HG03060 (cell line): ENCODE results near the gene TNK2.
A peak's percentile ranks its signal among the peaks of the same experiment; 100 is the strongest.
"Not testable (repeated sequence)": the region's sequence is repeated elsewhere in the genome, so short reads cannot be mapped to it uniquely, and the experiment has no call there.

ENCODE experiments used
- ATAC-seq: cut with Tn5 transposase; IDR thresholded peaks from one replicate; pipeline ENCODE4 v1.9.1; 2021; ENCODE audit warnings: low read depth, moderate number of reproducible peaks; ENCODE audit not compliant: unreplicated experiment

Gene TNK2

DNA sequence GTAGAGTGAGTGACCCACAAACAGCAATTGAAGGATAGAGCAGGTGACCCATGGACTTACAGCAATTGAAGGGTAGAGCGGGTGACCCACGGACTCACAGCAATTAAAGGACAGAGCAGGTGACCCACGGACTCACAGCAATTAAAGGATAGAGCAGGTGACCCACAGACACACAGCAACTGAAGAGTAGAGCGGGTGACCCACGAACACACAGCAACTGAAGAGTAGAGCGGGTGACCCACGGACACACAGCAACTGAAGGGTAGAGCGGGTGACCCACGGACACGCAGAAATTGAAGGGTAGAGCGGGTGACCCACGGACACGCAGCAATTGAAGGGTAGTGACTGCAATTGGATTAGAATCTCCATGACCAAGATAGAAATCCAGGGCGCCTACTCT, 9.8 kb upstream of the TNK2 start:
- no peak for ATAC-seq

DNA sequence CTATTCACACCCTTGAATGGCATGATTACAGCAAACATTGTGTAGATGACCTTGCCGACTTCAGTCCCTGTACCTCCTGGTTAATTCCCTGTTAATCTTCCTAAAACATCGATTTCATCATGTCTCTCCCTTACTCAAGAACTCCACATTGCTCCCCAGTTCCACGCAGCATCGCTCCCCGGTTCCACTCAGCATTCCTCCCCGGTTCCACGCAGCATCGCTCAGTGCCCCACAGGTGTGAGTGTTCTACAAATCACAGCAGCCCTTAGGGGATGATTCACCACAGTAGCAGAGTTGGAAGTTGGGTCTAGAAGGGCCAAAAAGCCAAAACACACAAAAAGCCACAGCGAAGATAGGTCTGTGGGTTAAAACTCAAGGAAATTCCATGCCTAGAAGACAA, 8.6 kb upstream of the TNK2 start:
- ATAC-seq = no peak

DNA sequence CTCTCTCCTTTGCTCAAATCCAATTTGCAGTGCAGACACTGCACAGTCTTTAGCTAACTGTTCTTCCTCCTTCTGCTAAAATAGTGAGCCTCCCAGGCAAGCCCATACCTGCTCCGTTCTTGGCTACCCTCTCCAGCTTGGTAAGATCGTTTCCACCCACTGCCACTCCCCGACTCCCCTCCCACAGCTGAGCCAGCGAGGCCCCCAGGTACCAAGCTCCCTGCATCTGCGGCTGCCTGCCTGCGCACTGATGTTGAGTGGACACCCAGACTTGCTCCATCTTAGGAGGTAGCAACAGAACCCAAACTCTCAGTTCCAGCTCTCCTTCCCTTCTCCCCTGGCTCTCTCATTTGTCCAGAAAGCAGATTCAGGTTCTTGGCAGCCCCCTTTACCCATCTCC, 7.9 kb upstream of the TNK2 start:
- ATAC-seq = no peak

DNA sequence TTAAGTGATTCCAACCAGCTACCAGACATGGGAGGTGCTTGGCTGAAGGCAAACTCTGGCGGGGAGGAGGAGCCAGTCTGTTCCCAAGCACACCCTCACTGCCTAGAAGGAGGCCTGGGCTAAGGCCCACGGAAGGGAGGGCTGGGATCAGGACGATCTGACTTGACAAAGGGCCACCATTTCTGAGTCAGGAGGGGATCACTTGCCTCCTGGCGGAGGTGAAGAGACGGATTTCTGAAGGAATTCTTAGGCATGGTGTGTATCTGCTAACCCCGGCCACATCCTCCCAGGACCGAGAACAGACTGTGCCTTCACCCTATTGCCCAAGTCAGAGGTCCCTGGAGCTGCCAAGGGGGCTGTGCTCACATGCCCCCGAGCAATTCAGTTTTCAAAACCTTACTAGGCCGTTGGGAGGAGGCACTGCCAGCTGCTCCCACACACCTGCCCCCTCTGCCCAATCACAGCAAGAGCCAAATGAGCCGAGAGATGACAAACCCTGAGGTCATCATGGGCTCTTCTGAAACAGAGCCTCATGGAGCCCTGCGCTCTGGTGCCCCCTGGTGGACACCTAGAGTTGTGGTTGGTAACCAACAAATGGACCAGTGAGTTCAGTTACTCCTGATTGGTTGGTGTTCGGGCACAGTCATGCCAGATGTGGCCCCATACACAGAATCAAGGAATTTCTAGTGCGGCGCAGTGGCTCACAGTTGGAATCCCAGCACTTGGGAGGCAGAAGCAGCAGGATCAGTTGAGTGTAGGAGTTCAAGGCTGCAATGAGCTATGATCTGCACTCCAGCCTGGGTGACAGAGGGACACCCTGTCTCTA, 6.5 kb upstream of the TNK2 start:
- ATAC-seq = peak; percentile 84

DNA sequence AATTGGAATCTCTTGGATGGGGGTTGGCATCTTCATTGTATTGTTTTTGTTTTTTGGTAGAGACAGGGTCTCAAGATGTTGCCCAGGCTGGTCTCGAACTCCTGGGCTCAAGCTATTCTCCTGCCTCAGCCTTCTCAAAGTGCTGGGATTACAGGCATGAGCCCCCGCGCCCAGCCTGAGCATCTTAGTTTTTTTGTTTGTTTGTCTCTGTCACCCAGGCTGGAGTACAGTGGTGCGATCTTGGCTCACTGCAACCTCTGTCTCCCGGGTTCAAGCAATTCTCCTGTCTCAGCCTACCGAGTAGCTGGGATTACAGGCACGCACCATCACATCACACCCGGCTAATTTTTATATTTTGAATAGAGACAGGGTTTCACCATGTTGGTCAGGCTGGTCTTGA, 5.8 kb upstream of the TNK2 start:
- ATAC-seq = not testable (repeated sequence)

DNA sequence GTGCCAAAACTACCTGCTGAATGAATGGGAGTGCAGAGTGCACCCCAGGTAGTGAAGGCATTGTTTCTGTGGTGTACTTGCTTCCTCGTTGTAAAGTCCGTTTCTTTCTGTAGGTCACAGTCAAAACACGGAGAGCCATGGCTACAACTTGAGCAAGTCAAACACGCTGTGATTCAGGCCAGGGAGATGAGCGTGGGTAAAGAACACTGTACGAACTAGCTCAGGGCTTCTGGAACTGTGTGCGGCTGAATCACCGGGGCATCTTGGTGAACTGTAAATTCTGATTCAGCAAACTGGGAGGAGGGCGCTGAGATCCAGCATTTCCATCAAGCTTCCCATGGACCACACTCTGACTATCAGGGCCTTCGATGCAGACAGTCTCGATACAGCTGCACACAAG, 5.0 kb upstream of the TNK2 start:
- ATAC-seq = no peak

DNA sequence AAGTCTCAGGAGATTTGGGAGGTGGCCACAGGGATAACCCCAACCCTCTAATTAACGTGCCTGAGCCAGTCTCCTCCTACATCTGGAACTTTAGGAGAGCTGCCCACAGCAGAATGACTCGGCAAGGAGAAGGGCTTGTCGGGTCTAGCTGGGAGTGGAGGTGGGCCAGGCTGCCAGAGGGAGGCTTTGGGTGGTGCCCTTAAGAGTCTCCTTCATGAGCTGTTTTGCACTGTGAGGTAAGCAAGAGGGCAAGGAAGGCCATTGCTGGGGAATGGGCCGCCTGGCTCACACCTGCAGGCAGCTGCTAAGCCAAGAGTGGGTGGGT, 3.6 kb upstream of the TNK2 start:
- no peak for ATAC-seq

DNA sequence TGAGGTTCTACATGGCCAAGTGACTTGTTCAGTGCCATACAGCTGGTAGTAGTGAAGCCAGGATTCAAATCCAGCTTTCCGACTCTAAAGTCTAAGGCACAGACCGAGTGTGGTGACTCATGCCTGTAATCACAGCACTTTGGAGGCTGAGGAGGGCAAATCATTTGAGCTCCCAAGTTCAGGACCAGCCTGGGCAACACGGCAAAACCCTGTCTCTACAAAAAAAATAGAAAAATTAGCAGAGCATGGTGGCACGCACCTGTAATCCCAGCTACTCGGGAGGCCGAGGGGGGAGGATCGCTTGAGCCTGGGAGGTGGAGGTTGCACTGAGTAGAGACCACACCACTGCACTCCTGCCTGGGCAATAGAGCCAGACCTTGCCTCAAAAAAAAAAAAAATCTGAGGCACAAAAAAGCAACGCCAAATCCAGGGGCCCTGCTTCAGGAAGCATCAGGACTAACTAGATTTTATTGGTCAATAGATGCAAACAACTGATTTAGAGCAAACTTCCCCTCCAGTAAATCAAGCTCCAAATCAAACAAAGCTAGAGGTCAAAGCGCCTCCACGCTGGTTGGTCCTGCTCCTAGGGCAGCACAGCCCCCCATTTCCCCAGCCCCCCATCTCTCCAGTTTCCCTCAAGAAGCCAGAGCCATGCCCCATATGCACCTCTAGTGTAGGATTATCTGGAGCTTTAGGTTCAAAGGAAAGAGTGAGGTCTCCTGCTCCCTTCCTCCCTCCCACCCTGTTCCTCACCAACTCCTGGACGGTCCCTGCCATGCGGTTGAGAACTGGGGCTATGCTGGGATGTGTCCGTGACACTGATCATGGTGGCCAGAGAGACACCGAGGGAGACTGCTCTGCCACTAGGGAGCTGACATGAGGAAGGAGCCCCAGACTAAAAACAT, 2.9 kb upstream of the TNK2 start:
- no peak for ATAC-seq

DNA sequence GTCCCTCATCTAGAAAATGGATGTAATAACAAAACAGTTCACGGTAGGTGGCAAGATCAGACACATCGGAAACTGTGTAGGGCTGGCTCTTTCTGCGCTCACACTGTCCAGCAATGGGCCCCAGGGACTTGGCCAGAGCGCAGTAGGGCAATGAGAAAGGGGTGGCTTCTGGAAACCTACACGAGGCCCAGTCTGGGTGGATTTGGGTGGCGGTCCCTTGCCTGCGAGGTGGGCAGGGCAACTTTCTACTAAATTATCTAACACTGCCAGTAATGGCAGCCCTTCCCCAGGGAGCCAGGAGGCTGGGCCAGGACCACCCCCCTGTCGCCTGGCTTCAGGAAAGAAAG, 2.1 kb upstream of the TNK2 start:
- no peak for ATAC-seq

DNA sequence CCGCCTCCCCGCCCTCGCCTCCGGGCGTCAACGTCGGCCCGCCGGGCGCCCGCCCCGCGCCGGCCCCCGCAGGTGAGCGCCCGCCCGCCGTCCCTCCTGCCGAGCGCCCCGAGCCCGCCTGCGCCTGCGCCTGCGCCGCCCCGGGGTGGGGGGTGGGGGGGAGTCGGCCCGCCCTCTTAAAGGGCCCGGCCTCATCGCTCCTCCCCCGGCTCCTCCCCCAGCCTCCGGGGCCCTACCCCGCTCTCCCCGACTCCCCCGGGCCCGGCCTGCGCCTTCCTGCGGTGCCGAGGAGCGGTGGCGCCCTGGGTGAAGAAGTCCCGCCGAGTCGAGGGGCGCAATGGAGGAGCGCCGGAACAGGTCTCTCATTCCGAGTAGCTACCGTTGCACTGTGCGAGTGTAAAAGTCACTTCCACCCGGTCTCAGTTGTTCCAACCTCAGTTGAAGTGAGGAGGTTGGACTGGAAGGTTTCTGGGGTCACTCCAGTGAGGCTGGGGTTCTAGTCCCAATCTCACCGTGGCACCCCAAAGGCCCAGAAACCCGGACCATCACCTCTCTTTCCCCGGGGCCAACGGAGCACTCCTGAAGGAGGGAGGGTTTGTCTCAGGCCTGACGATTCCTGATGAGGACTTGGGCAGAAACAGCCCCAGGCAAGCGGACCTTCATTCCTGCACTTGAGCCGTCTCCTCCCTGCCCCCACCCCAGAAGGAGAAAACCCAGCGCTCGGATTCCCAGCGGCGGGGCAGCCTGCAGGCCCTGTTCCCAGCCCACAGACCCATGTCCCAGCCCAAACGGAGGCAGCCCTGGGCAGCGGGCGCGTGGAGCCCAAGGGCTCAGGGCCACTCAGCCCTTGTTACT, 1.5 kb upstream of the TNK2 start:
- no peak for ATAC-seq

DNA sequence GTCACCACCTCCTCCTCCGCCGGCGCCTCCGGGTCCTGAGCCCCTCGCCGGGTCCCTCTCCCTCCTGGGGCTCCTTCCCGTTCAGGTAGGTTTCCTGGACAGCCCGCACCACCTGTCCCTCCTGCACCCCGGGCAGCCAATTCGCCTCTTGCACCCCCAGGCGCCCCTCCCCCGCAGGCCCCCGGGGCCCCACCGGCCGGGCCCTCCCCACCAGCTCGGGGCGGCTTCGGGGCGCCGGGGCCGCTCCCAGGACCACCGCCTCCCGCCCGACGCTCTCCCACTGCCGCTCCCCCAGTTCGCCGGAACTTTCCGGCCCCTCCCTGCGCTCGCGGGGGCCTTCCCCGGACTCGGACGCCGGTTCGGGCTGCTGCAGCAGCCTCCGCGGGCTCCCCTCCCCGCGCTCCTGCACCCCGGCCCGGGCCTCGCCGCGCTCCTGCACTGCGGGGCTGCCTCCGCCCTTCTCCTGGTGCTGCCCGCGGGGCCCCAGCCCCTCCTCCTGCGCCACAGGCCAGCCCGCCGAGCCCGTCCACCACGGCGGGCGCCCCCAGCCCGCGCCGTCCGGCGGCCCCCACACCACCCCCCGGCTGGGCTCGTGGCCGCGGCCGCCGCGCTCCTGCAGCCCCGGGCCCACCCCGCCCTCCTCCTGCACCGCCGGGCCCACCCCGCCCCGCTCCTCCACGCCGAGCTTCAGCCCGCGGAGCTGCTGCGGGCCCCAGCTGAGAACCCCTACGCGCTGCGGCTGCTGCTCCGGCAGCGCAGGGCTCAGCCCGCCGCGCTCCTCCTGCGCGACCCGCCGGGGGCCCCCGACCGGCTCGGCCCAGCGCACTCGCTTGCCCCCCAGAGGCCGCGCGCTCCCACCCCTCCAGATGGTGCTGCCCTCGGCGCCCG, 587 bp upstream of the TNK2 start:
- ATAC-seq = no peak

DNA sequence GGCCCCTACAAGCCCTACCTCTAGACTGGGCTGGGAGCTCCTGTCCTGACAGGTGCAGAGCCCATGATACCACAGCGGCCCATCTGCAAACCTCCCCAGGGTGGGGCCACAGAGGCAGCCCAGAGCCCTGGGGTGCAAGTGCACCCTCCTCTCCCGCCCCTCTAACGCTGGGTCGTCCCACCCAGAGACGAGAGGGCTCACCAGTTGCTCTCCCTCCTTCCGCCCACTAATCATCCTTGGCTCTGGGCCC, 742 bp downstream of the TNK2 start:
- peak; percentile 10 for ATAC-seq

DNA sequence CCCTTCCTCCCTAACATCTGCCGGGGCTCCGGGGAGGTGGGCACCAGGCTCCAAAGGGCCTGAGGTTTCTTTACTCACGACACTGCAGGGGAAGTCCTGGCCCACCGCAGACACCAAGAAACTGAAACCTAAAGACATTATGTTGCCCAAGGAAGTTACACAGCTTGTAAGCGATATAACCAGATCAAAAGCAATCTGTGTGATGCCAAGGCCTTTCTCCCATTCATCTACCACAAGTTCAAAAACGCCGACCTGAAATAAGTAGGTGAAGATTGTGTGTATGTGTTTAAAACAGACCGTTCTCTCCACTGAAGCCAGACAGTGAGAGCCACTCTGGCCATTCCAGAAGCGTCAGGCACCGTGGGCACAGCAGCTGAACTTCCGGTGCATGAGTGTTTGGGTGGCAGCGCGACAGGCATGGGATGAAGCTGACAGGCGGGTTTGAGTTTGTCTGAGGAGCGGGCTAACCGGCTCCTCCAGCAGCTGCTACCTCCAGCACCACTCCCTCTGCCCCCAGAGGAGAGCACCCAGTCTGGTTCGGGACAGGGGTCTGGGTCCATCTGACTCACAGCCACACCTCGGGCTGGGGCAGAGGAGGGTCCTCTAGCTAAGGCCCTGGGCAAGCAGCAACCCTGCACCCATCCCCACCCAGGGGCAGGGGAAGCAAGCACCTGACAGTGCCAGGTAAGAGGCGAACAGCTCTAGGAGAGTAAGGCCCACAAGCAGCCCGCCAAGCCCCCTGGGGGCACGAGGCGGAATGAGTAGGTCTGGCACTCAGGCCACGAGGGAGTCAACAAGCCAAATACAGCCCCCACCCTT, 1.3 kb downstream of the TNK2 start:
- no peak for ATAC-seq

DNA sequence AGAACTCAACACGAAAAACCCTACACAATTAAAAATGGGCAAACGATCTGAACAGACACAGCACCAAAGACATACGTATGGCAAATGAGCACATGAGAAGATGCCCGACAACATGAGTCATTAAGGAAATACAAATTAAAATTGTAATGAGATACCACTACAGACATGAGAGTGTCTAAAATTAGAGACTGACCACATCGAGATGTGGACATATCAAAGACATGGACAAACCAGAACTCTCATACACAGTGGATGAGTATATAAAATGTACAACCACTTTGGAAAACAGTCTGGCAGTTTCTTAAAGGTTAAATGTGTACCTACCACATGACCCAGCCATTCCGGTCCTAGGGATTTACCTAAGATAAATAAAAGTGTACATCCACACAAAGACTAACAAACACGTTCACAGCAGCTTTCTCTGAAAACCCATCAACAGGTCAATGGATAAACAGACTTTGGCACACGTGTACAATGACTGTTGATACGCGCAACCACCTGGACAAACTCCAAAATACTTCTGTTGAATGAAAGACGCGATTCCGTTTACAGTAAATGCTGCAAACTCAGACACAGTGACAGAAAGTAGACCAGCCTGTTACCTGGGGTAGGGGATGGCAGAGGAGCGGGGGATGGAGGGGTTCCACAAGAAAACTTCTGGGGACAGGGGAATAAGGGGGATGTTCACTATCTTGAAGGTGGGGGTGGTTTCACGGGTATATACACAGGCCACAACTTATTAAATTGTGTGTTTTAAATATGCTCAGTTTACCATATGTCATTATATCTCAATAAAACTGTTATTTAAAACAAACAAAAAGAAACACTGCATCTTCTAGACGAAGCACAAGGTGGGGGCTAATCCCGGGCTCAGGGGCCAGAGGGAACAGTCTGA, 2.1 kb downstream of the TNK2 start:
- no peak for ATAC-seq

DNA sequence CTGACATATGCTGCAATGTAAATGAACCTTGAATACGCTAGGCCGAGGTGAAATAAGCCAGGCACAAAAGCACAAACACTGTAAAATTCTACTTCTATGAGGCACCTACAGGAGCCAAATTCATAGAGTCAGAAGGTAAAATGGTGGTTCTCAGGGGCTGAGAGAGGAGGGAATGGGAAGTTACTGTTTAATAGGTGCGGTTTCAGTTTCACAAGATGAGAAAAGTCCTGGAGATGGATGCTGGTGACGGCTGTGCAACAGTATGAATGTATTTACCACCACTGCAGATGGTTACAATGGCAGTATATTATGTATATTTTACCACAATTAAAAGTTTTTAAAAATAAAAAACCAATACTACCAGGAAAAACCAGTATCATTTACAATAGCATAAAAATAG, 4.0 kb downstream of the TNK2 start:
- ATAC-seq = no peak

DNA sequence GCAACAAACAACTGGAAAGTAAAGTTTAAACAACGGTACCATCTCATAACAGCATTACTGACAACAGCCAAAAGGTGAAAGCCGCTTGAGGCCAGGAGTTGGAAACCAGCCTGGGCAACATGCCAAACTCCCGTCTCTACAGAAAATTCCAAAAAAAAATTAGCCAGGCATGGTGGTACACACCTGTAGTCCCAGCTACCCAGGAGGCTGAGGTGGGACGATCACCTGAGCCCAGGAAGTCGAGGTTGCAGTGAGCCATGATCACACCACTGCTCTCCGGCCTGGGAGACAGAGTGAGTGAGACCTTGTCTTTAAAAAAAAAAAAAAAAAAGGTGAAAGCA, 4.4 kb downstream of the TNK2 start:
- ATAC-seq = no peak

DNA sequence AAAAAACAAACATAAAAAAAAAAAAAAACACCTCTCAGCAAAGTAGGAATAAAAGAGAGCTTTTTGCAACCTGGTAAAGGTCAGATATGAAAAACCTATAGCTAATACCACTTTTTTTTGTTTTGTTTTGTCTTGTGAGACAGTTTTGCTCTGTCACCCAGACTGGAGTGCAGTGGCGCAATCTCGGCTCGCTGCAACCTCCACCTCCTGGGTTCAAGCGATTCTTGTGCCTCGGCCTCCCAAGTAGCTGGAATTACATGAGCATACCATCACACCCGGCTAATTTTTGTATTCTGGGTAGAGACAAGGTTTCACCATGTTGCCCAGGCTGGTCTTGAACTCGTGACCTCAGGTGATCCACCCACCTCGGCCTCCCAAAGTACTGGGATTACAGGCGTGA, 5.7 kb downstream of the TNK2 start:
- not testable (repeated sequence) for ATAC-seq

DNA sequence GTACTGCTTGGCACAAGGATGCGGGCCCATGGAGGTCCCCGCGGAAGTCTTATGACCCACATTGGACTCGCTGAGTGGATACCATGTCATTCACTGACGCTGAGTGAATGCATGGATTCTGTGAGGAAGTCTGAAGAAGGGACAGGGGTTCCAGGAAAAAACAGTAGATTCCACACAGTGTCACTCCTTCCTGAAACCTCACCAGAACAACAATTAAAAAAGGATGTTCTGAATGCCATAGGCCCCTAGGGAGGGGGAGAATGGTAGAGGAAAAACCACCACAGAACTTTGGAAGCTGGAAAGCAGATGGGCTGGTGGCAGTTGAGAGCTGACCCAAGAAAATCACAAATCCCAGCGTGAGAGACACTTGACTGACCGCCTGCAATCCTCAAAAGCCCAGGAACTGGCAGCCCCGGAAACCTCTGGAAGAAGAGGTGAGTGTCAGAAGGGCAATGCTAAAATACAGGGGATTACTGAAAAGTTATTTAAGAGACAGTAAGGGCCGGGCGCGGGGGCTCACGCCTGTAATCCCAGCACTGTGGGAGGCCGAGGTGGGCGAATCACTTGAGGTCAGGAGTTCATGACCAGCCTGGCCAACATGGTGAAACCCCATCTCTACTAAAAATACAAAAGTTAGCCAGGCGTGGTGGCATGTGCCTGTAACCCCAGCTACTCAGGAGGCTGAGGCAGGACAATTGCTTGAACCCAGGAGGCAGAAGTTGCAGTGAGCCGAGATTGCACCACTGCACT, 6.3 kb downstream of the TNK2 start:
- not testable (repeated sequence) for ATAC-seq
